ENCODE measurements around the gene RBMS1.

- TF ChIP-seq CTCF (IDR thresholded peaks at IDR 0.05), result no peak
- no peak for TF ChIP-seq POLR2A (IDR thresholded peaks at IDR 0.05)
- no peak for TF ChIP-seq EP300 (IDR thresholded peaks at IDR 0.05)
These were observed 206.1 kb downstream of the RBMS1 start for GRCh38 chr2:160287476-160287875.

All from sigmoid colon (tissue), 4 donors.